K562 (cell line): Measurements from ENCODE around the gene CHDH. TPM values are rescaled to one million over a fixed set of nuclear protein-coding genes. Genes with fewer than 3 reads are reported as not detected.

Source experiments
- ATAC-seq: fragments of 200-7000 bp; cut with Tn5 transposase; 3 replicates; pipeline ENCODE4 v1.9.1; 2020; ENCODE audit warnings: moderate library complexity
- BruUV-seq: library from RNA; stranded (reverse); fragments of 400-500 nt; replicated peaks from 2 replicates; lab custom pipeline; 2021; lab: Mats Ljungman, UMichigan
- CTCF ChIA-PET: fragments of 300-600 bp; formaldehyde crosslinking; extraction: SDS; loops from one replicate; lab custom pipeline; 2021; ENCODE audit warnings: low intra/inter-chr PET ratio; lab: Yijun Ruan, JAX
- POLR2A ChIA-PET: fragments of 300-600, 350-650 bp; sonication (Branson Sonifier 250); formaldehyde crosslinking; extraction: SDS; loops from one replicate; lab custom pipeline; 2021; ENCODE audit warnings: antibody characterized with exemption, inconsistent platforms; lab: Yijun Ruan, JAX
- DNase-seq, 4 experiments: peaks; one replicate each; pipeline versions ENCODE4 v3.0.0 to v3.0.0-alpha.2; 2011 to 2018; ENCODE audit warnings: low spot score in 3 of 4, mixed read lengths in 3 of 4; ENCODE audit errors: extremely low read depth in 1 of 4
- FAIRE-seq: peaks from 2 replicates; lab custom pipeline; 2011; peaks lifted over from hg19 to GRCh38; lab: Jason Lieb, UNC
- H2AFZ ChIP-seq: 2 replicates; pipeline ENCODE4 v1.6.0; 2011; ENCODE audit warnings: low read depth, low read length, control low read depth, inconsistent platforms
- H3K27ac ChIP-seq: fragments of 200-600 bp; 3 replicates; pipeline ENCODE4 v1.8.0; 2011; ENCODE audit warnings: low read depth, mild to moderate bottlenecking, control low read depth, inconsistent platforms, low read length, moderate library complexity, mixed read lengths; ENCODE audit errors: extremely low read depth
- H3K27me3 ChIP-seq, 2 experiments: fragments of 300-600 bp in 1 of 2; 2 replicates in 1 of 2; 3 replicates in 1 of 2; pipeline versions ENCODE4 v1.6.0 to v1.8.0; 2011; ENCODE audit warnings: inconsistent platforms in 2 of 2, low read length in 2 of 2, mild to moderate bottlenecking in 1 of 2, mixed read lengths in 1 of 2, moderate library complexity in 1 of 2; ENCODE audit not compliant: control insufficient read depth in 2 of 2, insufficient read depth in 2 of 2
- H3K36me3 ChIP-seq: fragments of 300-600 bp; 3 replicates; pipeline ENCODE4 v1.8.0; 2011; ENCODE audit warnings: mild to moderate bottlenecking, low read length, inconsistent platforms; ENCODE audit not compliant: control insufficient read depth, insufficient read depth
- H3K4me1 ChIP-seq, 2 experiments: fragments of 200-600 bp in 1 of 2; replicated peaks in 1 of 2; 2 replicates in 1 of 2; 3 replicates in 1 of 2; pipeline versions ENCODE4 v1.5.1 to v1.8.0; 2011; ENCODE audit warnings: inconsistent platforms in 2 of 2, low read length in 2 of 2, mild to moderate bottlenecking in 1 of 2, mixed read lengths in 1 of 2, moderate library complexity in 1 of 2; ENCODE audit not compliant: control insufficient read depth in 2 of 2, insufficient read depth in 2 of 2
- H3K4me2 ChIP-seq: 2 replicates; pipeline ENCODE4 v1.6.1; 2011; ENCODE audit warnings: low read length, control low read depth, inconsistent platforms, mixed read lengths; ENCODE audit not compliant: insufficient read depth
- H3K4me3 ChIP-seq: fragments of 200-600 bp; sonication (generic), shearing (Covaris generic); 2 replicates; pipeline ENCODE4 v1.5.1; 2016; ENCODE audit warnings: control low read depth, inconsistent platforms
- H3K79me2 ChIP-seq: fragments of 200-600 bp; 3 replicates; pipeline ENCODE4 v1.8.0; 2011; ENCODE audit warnings: low read length, inconsistent platforms; ENCODE audit not compliant: control insufficient read depth, insufficient read depth
- H3K9ac ChIP-seq, 2 experiments: 2 replicates each; pipeline versions ENCODE4 v1.6.0 to v1.6.1; 2011; ENCODE audit warnings: low read depth in 2 of 2, low read length in 2 of 2, control low read depth in 1 of 2, inconsistent platforms in 1 of 2, mild to moderate bottlenecking in 1 of 2, mixed read lengths in 1 of 2; ENCODE audit not compliant: insufficient read depth in 1 of 2
- H3K9me1 ChIP-seq: one replicate; pipeline ENCODE4 v1.6.0; 2011; ENCODE audit warnings: inconsistent platforms, mild to moderate bottlenecking, low read length, moderate library complexity; ENCODE audit not compliant: control insufficient read depth, insufficient read depth
- H3K9me3 ChIP-seq: replicated peaks from 2 replicates; pipeline ENCODE4 v1.5.1; 2011; ENCODE audit warnings: low read depth, low read length, inconsistent platforms; ENCODE audit not compliant: control insufficient read depth, insufficient read depth
- H4K20me1 ChIP-seq: replicated peaks from 2 replicates; pipeline ENCODE4 v1.6.1; 2011; ENCODE audit warnings: low read length, inconsistent platforms, mixed read lengths; ENCODE audit not compliant: control insufficient read depth, insufficient read depth
- CREB5 ChIP-seq: fragments of 250-450 bp; sonication (Bioruptor Pico); IDR thresholded peaks from 2 replicates; pipeline ENCODE4 v1.5.0; 2020; ENCODE audit warnings: mild to moderate bottlenecking
- ESRRB ChIP-seq: fragments of 250-450 bp; sonication (Bioruptor Pico); IDR thresholded peaks from 2 replicates; pipeline ENCODE4 v1.5.0; 2020; ENCODE audit warnings: mild to moderate bottlenecking, moderate library complexity, borderline replicate concordance
- EZH2 ChIP-seq: IDR thresholded peaks from 2 replicates; pipeline ENCODE4 v1.6.1; 2012; ENCODE audit warnings: low read depth, mild to moderate bottlenecking, inconsistent platforms, low read length, borderline replicate concordance
- GABPB2 ChIP-seq: fragments of 250-450 bp; sonication (Bioruptor Pico); conservative IDR thresholded peaks from 2 replicates; pipeline ENCODE4 v1.5.1; 2021; ENCODE audit warnings: mild to moderate bottlenecking
- KLF1 ChIP-seq: fragments of 450-650 bp; IDR thresholded peaks from 2 replicates; pipeline ENCODE4 v1.6.1; 2016; ENCODE audit warnings: missing genetic modification characterization, missing compliant biosample characterization
- PRPF4 ChIP-seq: fragments of 200-400 bp; formaldehyde crosslinking; IDR thresholded peaks from one replicate; pipeline ENCODE4 v1.6.1; 2017; ENCODE audit warnings: low read length, low read depth, mild to moderate bottlenecking; ENCODE audit not compliant: insufficient read depth, poor library complexity, severe bottlenecking
- U2AF1 ChIP-seq: fragments of 200-400 bp; formaldehyde crosslinking; optimal IDR thresholded peaks from 2 replicates; pipeline ENCODE3; 2017; ENCODE audit warnings: mild to moderate bottlenecking, low read depth, low read length, moderate library complexity
- ZNF57 ChIP-seq: fragments of 450-650 bp; formaldehyde crosslinking; IDR thresholded peaks from 2 replicates; pipeline ENCODE4 v1.4.0; 2020; ENCODE audit warnings: mild to moderate bottlenecking, moderate library complexity
- WGBS: fragments of 100-300 bp; shearing (Covaris generic); methylation state at CpG from one replicate; pipeline ENCODE4 v1.1.6; 2016; ENCODE audit warnings: low coverage, mixed read lengths; ENCODE audit not compliant: insufficient coverage; ENCODE audit errors: missing lambda C conversion rate; 5-methylcytosine and 5-hydroxymethylcytosine counted together
- in situ Hi-C: fragments of 300-500 bp; cut with MboI; formaldehyde crosslinking; loops from 4 replicates; pipeline ENCODE4 v1.15.0; 2018; ENCODE audit warnings: inconsistent platforms, mixed read lengths
- intact Hi-C: fragments of 100-400 bp; cut with micrococcal nuclease; formaldehyde crosslinking; loops from 2 replicates; pipeline ENCODE4 v1.14.2; 2022
- polyA plus RNA-seq, 8 experiments: library from polyadenylated mRNA; depleted of rRNA in 4 of 8; stranded (reverse) in 5 of 8; unstranded in 3 of 8; fragments of >200 nt; fragmentation: Nextera tagmentation in 2 of 8; fragmentation: Illumina TruSeq in 1 of 8; extraction: Ambion mirVana in 2 of 8; extraction: Trizol in 1 of 8; gene quantifications; 2 replicates each; pipeline versions ENCODE4 v1.2.1 to v1.2.3, GENCODE V29; 2011 to 2014; ENCODE audit warnings: inconsistent platforms in 1 of 8, missing spikeins in 1 of 8
- total RNA-seq, 7 experiments: library from RNA; depleted of rRNA in 6 of 7; stranded (reverse); fragments of >200 nt in 6 of 7; fragmentation: Illumina TruSeq in 2 of 7; extraction: Trizol in 2 of 7; gene quantifications; 2 replicates each; pipeline versions ENCODE4 v1.2.1 to v1.2.3, GENCODE V29; 2011 to 2021; ENCODE audit warnings: low replicate concordance in 1 of 7

The CHDH gene
- total and polyA plus RNA-seq, 9 of the 15 experiments (the other 6 are each of a cell fraction or from before 2014, with no cell fraction given): 0.06 to 1.9 (median 0.46) TPM

GRCh38 chr3:53809267-53809666 is 37.0 kb downstream of the CHDH start:
- H3K79me2 ChIP-seq: no peaks in the 10 kb centered on the region

More at GRCh38 chr3:53809267-53809666, 37.0 kb downstream of the CHDH start:
- WGBS: 0% methylated on average over 11 of the region's 12 CpGs
- H2AFZ ChIP-seq: no peak overlapping the region
- no peaks in the 10 kb centered on the region for H3K9me3 ChIP-seq
- H4K20me1 ChIP-seq: no peaks in the 10 kb centered on the region
- DNase-seq (no peak), FAIRE-seq (no peak), ATAC-seq (no peak)
- CTCF ChIA-PET: no interaction called here
- no peak overlapping the region for H3K4me3 ChIP-seq
- BruUV-seq: no TSS peak
- no peak for TF ChIP-seq ZNF57 (CRISPR knock-in tag)
- no peak for TF ChIP-seq U2AF1
- no peak for TF ChIP-seq KLF1 (tag)
- 0 out of 2 replicates have a peak, but pooled peaks have one; percentile 27 for TF ChIP-seq EZH2
- no peak for TF ChIP-seq PRPF4
- TF ChIP-seq GABPB2 (CRISPR knock-in tag): no peak
- TF ChIP-seq ESRRB: no peak
- no peak for TF ChIP-seq CREB5 (CRISPR knock-in tag)
- intact Hi-C loops (no loop called here), in situ Hi-C loops (no loop called here)
- POLR2A ChIA-PET: no interaction called here
- no peaks in the 10 kb centered on the region for H3K36me3 ChIP-seq
- peaks cover 8 to 68% of the 10 kb centered on the region in 2 experiments; a peak in 3 of 5 replicates for H3K27me3 ChIP-seq
- no peak overlapping the region for H3K4me2 ChIP-seq
- no peak overlapping the region for H3K27ac ChIP-seq
- H3K4me1 ChIP-seq: no peaks in the 10 kb centered on the region; a peak in 1 of 5 replicates
- H3K9ac ChIP-seq: no peak overlapping the region
- H3K9me1 ChIP-seq: no peaks in the 10 kb centered on the region
